ENCODE measurements around the gene CCDC27. TPM values are rescaled to one million over a fixed set of nuclear protein-coding genes. Genes with fewer than 3 reads are reported as not detected.

The CCDC27 gene
- total RNA-seq, 1 donor from 2014 or later, result not detected

GRCh38 chr1:3772715-3773571, 20.7 kb downstream of the CCDC27 start, which contains the start of gene SMIM1:
Gene SMIM1, plus strand, starts transcription at chr1:3772749. Its CDS starts 2,625 bp downstream, at chr1:3775374.
- FAIRE-seq, result no peak
- no peaks in the 10 kb centered on the region for H3K9me3 ChIP-seq (ENCODE audit: insufficient read depth, low read depth, low read length)
- H2AFZ ChIP-seq (ENCODE audit: low read depth, low read length), result peak within 1 kb of the TSS; percentile 87
- Mint-ChIP-seq H3K9me3 (ENCODE audit: unreplicated experiment) (no peaks in the 10 kb centered on the region), H3K27me3 (ENCODE audit: low read depth, unreplicated experiment) (peaks cover 6% of the 10 kb centered on the region), H3K27ac (ENCODE audit: unreplicated experiment) (no peak within 1 kb of the TSS), H3K4me3 (ENCODE audit: unreplicated experiment) (peak within 1 kb of the TSS; percentile 74), H3K36me3 (ENCODE audit: low read depth, unreplicated experiment) (no peaks in the 10 kb centered on the region), H3K4me1 (ENCODE audit: low read depth, unreplicated experiment) (peaks cover 6% of the 10 kb centered on the region)
- peak within 1 kb of the TSS; percentile 55 for H3K4me3 ChIP-seq (ENCODE audit: insufficient read depth, low read depth, low read length)
- peak within 1 kb of the TSS; percentile 83 for H3K4me2 ChIP-seq (ENCODE audit: low read length)
- H4K20me1 ChIP-seq (ENCODE audit: insufficient read depth, low read length), result peaks cover 2% of the 10 kb centered on the region
- no peak within 1 kb of the TSS for H3K27ac ChIP-seq (ENCODE audit: low read depth, low read length)
- peak within 1 kb of the TSS; percentile 43 for H3K9ac ChIP-seq (ENCODE audit: low read length)
- TF ChIP-seq, protein P1, sequence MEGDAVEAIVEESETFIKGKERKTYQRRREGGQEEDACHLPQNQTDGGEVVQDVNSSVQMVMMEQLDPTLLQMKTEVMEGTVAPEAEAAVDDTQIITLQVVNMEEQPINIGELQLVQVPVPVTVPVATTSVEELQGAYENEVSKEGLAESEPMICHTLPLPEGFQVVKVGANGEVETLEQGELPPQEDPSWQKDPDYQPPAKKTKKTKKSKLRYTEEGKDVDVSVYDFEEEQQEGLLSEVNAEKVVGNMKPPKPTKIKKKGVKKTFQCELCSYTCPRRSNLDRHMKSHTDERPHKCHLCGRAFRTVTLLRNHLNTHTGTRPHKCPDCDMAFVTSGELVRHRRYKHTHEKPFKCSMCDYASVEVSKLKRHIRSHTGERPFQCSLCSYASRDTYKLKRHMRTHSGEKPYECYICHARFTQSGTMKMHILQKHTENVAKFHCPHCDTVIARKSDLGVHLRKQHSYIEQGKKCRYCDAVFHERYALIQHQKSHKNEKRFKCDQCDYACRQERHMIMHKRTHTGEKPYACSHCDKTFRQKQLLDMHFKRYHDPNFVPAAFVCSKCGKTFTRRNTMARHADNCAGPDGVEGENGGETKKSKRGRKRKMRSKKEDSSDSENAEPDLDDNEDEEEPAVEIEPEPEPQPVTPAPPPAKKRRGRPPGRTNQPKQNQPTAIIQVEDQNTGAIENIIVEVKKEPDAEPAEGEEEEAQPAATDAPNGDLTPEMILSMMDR (IDR thresholded peaks at IDR 0.05; ENCODE audit: insufficient read depth, low read depth, low read length), result no peak
- no peak for TF ChIP-seq EZH2 (IDR thresholded peaks at IDR 0.05; ENCODE audit: insufficient read depth, low read length)
- H3K4me1 ChIP-seq (ENCODE audit: insufficient read depth, low read length), result peaks cover 18% of the 10 kb centered on the region
- no peaks in the 10 kb centered on the region for H3K79me2 ChIP-seq (ENCODE audit: insufficient read depth, low read length)
- H3K36me3 ChIP-seq (ENCODE audit: insufficient read depth, low read length), result no peaks in the 10 kb centered on the region
- H3K27me3 ChIP-seq (ENCODE audit: insufficient read depth, low read length), result no peaks in the 10 kb centered on the region
- DNase-seq (ENCODE audit: low read depth), result no peak

DNA sequence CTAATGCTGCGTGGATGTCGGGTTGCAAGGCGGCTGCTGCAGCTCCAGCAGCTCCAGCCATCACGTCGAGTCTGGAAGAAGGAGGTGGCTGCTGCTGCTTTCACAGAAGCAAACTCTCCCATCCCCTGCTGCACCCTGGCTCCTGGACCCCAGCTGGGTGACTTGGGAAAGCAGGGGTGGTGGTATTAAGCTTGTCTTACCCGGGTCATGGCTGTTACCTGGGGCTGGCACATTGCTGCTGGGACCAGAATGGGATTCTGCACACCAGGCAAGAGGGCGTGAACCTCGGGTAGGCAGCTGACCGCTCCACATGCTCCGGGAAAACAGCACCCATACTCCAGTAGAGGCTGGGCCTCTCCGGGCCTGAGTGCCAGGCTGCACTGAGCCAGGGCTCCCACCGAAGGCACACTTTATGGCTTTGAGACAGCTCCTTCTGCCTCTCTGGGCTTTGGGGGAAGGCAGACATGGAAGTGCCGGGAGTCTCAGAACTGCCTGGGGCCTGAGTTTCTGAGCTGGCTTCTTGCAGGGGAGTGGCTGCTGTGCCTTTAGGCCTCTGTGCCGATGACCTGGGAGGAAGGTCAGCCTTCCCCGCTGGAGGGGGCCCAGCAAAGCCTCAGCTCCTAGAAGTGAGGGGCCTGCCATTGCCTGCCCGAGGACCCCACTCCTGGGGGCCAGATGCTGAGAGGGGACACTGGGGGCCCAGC, 21.5 kb downstream of the CCDC27 start:
- Histone ChIP-seq H3K4me1 (ENCODE audit: insufficient read depth, low read length) (peaks cover 18% of the 10 kb centered on the region), H3K27me3 (ENCODE audit: insufficient read depth, low read length) (no peaks in the 10 kb centered on the region), H2AFZ (ENCODE audit: low read depth, low read length) (no peak overlapping the region), H4K20me1 (ENCODE audit: insufficient read depth, low read length) (peaks cover 4% of the 10 kb centered on the region), H3K9ac (ENCODE audit: low read length) (no peak overlapping the region), H3K4me2 (ENCODE audit: low read length) (no peak overlapping the region), H3K27ac (ENCODE audit: low read depth, low read length) (no peak overlapping the region), H3K4me3 (ENCODE audit: insufficient read depth, low read depth, low read length) (no peak overlapping the region), H3K9me3 (ENCODE audit: insufficient read depth, low read depth, low read length) (no peaks in the 10 kb centered on the region), H3K36me3 (ENCODE audit: insufficient read depth, low read length) (no peaks in the 10 kb centered on the region), H3K79me2 (ENCODE audit: insufficient read depth, low read length) (no peaks in the 10 kb centered on the region)
- Mint-ChIP-seq H3K4me3 (ENCODE audit: unreplicated experiment) (peak overlapping the region; percentile 64), H3K27me3 (ENCODE audit: low read depth, unreplicated experiment) (peaks cover 6% of the 10 kb centered on the region), H3K4me1 (ENCODE audit: low read depth, unreplicated experiment) (peaks cover 6% of the 10 kb centered on the region), H3K27ac (ENCODE audit: unreplicated experiment) (no peak overlapping the region), H3K9me3 (ENCODE audit: unreplicated experiment) (no peaks in the 10 kb centered on the region), H3K36me3 (ENCODE audit: low read depth, unreplicated experiment) (no peaks in the 10 kb centered on the region)
- no peak for FAIRE-seq
- TF ChIP-seq EZH2 (IDR thresholded peaks at IDR 0.05; ENCODE audit: insufficient read depth, low read length), result no peak
- TF ChIP-seq, protein P1 (IDR thresholded peaks at IDR 0.05; ENCODE audit: insufficient read depth, low read depth, low read length), result no peak
- no peak for DNase-seq (ENCODE audit: low read depth)
